T-helper 1 cell treated with Interleukin-12 subunit alpha and Interleukin-12 subunit beta and Interleukin-4 antibody, amounts not matched to agents 30 μg/mL and 1 μg/mL, for 36 hours (primary cell): Measurements from ENCODE around the gene IFT81.

Source experiments
- H3K27ac Mint-ChIP-seq: one replicate; pipeline ENCODE4 v1.8.0; 2021; ENCODE audit warnings: mild to moderate bottlenecking, mixed read lengths
- H3K27me3 Mint-ChIP-seq: one replicate; pipeline ENCODE4 v1.8.0; 2021; ENCODE audit warnings: low read depth, mixed read lengths
- H3K36me3 Mint-ChIP-seq: one replicate; pipeline ENCODE4 v1.8.0; 2021; ENCODE audit warnings: low read depth, mixed read lengths
- H3K4me1 Mint-ChIP-seq: one replicate; pipeline ENCODE4 v1.8.0; 2021; ENCODE audit warnings: low read depth, mixed read lengths
- H3K4me3 Mint-ChIP-seq: one replicate; pipeline ENCODE4 v1.8.0; 2021; ENCODE audit warnings: mild to moderate bottlenecking, moderate library complexity, mixed read lengths
- H3K9me3 Mint-ChIP-seq: one replicate; pipeline ENCODE4 v1.8.0; 2021; ENCODE audit warnings: mixed read lengths

Gene IFT81

DNA sequence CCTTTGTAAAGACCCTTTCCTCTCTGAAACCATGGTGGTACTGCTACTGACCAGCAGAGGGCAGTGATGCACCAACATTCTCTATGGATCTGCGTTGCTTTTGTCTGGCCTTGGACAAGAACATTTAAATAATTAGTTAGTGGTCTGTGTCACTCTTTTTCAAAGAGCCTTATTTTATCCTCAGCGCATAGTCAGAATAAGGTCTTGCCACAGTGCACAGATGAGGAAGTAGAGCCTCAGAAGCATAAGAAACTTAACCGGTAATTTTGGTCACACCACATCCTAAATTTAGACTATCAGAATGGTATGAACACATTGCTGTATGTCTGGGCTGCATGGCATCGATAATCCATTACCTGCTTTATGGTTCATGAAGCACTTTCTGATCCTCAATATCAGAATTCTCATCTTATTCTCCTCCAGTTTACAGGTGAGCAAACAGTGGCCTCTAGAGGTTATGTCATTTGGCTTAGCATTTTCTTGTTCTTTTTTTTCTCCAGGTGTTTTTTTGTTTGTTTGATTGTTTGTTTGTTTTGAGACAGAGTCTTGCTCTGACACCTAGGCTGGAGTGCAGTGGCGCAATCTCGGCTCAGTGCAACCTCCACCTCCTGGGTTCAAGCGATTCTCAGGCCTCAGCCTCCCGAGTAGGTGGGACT is 23.7 kb upstream of the IFT81 start:
- Mint-ChIP-seq H3K9me3 (no peaks in the 10 kb centered on the region), H3K27ac (peak overlapping the region; percentile 1), H3K4me3 (no peak overlapping the region), H3K27me3 (no peaks in the 10 kb centered on the region), H3K36me3 (no peaks in the 10 kb centered on the region), H3K4me1 (peaks cover 7% of the 10 kb centered on the region)

DNA sequence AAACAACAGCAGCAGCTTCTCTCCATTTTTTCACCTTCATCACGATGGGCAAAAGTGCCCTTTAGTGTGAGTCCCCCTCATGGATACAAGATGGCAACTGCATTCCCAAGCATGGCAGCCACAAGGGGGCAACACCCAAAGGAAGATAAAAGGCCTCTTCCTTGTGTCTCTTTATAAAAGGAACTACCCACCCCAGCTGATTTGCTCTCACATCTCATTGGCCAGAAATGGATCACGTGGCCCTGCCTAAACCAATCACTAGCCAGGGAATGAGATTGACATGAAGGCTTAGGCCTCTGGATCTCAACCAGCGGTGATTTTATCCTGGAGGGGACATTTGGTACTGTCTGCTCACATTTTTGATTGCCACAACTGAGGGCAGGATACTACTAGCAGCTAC is 21.9 kb upstream of the IFT81 start:
- Mint-ChIP-seq H3K4me1 (peaks cover 7% of the 10 kb centered on the region), H3K9me3 (no peaks in the 10 kb centered on the region), H3K27ac (no peak overlapping the region), H3K36me3 (no peaks in the 10 kb centered on the region), H3K4me3 (no peak overlapping the region), H3K27me3 (no peaks in the 10 kb centered on the region)

DNA sequence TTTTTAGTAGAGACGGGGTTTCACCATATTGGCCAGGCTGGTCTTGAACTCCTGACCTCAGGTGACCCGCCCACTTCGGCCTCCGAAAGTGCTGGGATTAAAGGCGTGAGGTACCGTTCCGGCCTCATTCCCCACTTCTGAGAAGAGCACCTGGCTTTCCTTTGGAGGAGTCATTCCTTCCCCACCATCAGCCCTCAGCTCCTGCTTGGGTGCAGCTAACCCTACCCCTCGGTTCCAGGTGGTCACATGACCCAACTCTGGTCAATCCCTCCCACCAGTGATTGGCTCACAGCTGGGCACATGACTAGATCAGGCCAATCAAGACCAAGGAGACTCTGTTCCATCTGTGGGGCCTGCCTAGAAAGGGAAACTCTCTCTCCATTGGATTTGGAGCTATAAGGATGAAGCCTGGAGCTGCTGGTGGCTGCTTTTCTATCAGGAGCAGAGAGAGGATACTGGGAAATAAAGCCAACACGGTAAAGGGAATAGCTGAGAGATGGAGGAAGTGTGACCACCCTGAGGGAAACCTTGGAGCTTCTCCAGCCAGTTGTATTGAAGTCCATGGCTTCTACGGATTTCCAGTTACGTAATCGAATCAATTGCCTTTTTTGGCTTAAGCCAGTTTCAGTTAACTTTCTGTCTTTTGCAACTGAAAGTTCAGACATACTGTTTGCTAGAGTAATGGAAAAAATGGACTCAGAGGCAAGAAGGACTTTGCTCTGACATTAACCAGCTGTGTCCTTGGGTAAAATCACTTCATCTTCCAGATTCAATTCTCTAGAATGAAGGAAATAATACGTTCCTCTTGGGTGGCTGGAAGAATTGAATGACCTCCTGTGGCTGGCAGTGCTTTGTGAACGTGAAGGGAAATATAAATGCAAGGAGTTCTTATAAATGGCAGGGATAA is 19.7 kb upstream of the IFT81 start:
- H3K9me3 Mint-ChIP-seq = no peaks in the 10 kb centered on the region
- no peak overlapping the region for H3K27ac Mint-ChIP-seq
- H3K4me1 Mint-ChIP-seq = peaks cover 7% of the 10 kb centered on the region
- H3K4me3 Mint-ChIP-seq = no peak overlapping the region
- H3K36me3 Mint-ChIP-seq = no peaks in the 10 kb centered on the region
- H3K27me3 Mint-ChIP-seq = peaks cover 5% of the 10 kb centered on the region

- Mint-ChIP-seq H3K27ac (no peak overlapping the region), H3K4me3 (no peak overlapping the region), H3K9me3 (no peaks in the 10 kb centered on the region), H3K4me1 (peaks cover 6% of the 10 kb centered on the region), H3K27me3 (peaks cover 5% of the 10 kb centered on the region), H3K36me3 (no peaks in the 10 kb centered on the region)
Measured at GRCh38 chr12:110105159-110105558, 19.0 kb upstream of the IFT81 start.

DNA sequence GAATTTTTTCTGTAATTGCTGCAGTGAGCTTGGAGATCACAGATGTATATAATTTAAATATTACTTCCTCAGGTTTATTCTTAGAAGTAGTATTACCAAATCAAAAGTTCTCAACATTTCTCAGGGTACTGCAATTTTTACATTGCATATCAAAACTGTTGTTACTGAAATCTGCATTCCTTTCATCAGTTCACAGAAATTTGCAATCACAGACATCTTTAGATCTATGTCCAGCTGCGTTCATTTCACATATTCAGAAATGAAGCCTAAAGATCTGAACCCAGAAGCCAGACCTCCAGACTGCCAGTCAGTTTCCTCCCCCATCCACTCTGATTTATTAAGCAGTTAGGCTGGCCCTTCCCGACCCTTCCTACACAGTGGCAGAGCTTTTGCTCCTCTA is 18.2 kb upstream of the IFT81 start:
- Mint-ChIP-seq H3K27ac (no peak overlapping the region), H3K9me3 (no peaks in the 10 kb centered on the region), H3K36me3 (no peaks in the 10 kb centered on the region), H3K27me3 (peaks cover 5% of the 10 kb centered on the region), H3K4me1 (no peaks in the 10 kb centered on the region), H3K4me3 (no peak overlapping the region)

- Mint-ChIP-seq H3K9me3 (no peaks in the 10 kb centered on the region), H3K4me1 (no peaks in the 10 kb centered on the region), H3K36me3 (no peaks in the 10 kb centered on the region), H3K27me3 (peaks cover 5% of the 10 kb centered on the region), H3K4me3 (no peak overlapping the region), H3K27ac (no peak overlapping the region)
Measured at GRCh38 chr12:110107369-110108281, 16.5 kb upstream of the IFT81 start.

DNA sequence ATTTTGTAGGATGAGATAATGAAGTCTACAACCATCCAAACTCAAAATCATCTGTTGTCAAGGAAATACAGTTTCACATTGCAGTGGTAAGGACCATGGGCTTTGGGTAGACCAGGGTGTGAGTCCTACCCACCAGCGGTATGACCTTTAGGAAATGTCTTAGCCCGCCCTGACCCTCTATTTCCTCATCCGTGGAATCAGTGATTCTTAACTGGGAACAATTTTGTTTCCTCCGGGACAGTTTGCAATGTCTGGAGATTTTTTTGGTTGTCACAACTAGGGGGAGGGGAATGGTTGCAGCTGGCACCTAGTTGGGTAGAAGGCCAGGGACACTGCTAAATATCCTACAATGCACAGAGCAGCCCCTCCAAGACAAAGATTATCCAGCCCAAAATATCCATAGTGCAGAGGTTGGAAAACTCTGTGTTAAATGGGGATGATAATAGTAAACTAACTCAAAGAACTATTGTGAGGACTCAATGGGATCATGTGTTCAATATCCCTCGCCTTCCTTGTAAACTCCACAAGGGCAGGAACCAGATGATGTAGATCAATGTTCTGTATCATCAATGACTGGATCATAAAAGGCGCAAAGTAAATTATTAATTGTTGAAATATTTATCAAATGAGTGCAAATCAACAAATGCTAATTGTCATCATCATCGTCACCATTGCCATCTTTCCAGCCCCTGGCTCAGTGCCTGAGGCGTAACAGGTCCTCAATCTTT is 15.7 kb upstream of the IFT81 start:
- Mint-ChIP-seq H3K36me3 (no peaks in the 10 kb centered on the region), H3K27ac (no peak overlapping the region), H3K4me3 (no peak overlapping the region), H3K9me3 (no peaks in the 10 kb centered on the region), H3K4me1 (no peaks in the 10 kb centered on the region), H3K27me3 (peaks cover 5% of the 10 kb centered on the region)

DNA sequence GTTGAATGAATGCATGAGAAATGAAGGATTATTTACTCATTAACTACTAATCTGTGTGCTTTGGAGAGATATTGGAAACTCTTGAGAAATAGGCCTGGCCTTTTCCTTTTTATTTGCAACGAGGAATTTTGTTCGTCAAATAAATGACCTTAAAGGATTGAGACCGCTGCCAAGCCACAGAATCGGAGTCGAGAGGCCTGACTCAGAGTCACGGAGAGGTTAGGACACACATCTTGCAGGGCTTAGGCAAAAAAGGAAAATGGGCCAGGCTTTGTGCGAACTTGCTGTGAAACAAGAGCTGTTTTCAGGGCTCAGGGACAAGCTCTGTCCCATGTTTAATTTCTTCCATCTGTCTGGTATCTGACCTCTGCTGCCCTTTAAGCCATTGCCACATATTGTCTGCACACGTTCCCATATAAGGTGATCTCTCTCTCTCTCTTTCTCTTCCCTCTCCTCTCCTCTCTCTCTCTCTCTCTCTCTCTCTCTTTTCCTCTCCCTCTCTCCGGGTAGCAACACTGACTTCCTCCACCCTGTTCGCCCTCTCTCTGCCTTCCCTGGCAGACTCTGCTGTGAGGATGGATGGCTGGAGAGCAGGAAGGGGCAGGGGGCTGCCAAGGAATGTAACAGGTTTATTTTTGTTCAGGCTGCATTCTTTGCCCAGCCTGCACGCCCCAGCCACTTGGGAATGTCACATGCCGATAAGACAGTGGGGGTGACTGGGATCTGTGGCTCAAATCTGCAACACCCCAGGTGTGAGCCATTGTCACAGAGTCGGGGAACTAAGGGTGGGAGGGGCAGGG is 14.9 kb upstream of the IFT81 start:
- H3K27me3 Mint-ChIP-seq = peaks cover 5% of the 10 kb centered on the region
- no peak overlapping the region for H3K27ac Mint-ChIP-seq
- no peaks in the 10 kb centered on the region for H3K36me3 Mint-ChIP-seq
- no peaks in the 10 kb centered on the region for H3K9me3 Mint-ChIP-seq
- H3K4me1 Mint-ChIP-seq = no peaks in the 10 kb centered on the region
- H3K4me3 Mint-ChIP-seq = no peak overlapping the region

GRCh38 chr12:110109837-110110535 is 14.2 kb upstream of the IFT81 start:
- H3K4me3 Mint-ChIP-seq = no peak overlapping the region
- H3K4me1 Mint-ChIP-seq = no peaks in the 10 kb centered on the region
- H3K27ac Mint-ChIP-seq = no peak overlapping the region
- H3K27me3 Mint-ChIP-seq = peaks cover 5% of the 10 kb centered on the region
- no peaks in the 10 kb centered on the region for H3K9me3 Mint-ChIP-seq
- H3K36me3 Mint-ChIP-seq = no peaks in the 10 kb centered on the region

- H3K9me3 Mint-ChIP-seq = no peaks in the 10 kb centered on the region
- H3K4me3 Mint-ChIP-seq = no peak overlapping the region
- no peaks in the 10 kb centered on the region for H3K36me3 Mint-ChIP-seq
- H3K4me1 Mint-ChIP-seq = no peaks in the 10 kb centered on the region
- H3K27ac Mint-ChIP-seq = no peak overlapping the region
- H3K27me3 Mint-ChIP-seq = peaks cover 9% of the 10 kb centered on the region
Measured at GRCh38 chr12:110111476-110112334, 12.5 kb upstream of the IFT81 start.

GRCh38 chr12:110112335-110112660 is 11.9 kb upstream of the IFT81 start:
- no peaks in the 10 kb centered on the region for H3K9me3 Mint-ChIP-seq
- peaks cover 9% of the 10 kb centered on the region for H3K27me3 Mint-ChIP-seq

GRCh38 chr12:110114528-110114937 is 9.6 kb upstream of the IFT81 start:
- Mint-ChIP-seq H3K27ac (no peak overlapping the region), H3K9me3 (no peaks in the 10 kb centered on the region), H3K27me3 (peaks cover 14% of the 10 kb centered on the region), H3K4me3 (no peak overlapping the region), H3K36me3 (no peaks in the 10 kb centered on the region), H3K4me1 (no peaks in the 10 kb centered on the region)

More at GRCh38 chr12:110112335-110112660, 11.9 kb upstream of the IFT81 start:
- no peaks in the 10 kb centered on the region for H3K4me1 Mint-ChIP-seq
- H3K4me3 Mint-ChIP-seq = no peak overlapping the region
- H3K27ac Mint-ChIP-seq = no peak overlapping the region
- no peaks in the 10 kb centered on the region for H3K36me3 Mint-ChIP-seq
